Measurements from ENCODE around the gene EVA1C.

DNA sequence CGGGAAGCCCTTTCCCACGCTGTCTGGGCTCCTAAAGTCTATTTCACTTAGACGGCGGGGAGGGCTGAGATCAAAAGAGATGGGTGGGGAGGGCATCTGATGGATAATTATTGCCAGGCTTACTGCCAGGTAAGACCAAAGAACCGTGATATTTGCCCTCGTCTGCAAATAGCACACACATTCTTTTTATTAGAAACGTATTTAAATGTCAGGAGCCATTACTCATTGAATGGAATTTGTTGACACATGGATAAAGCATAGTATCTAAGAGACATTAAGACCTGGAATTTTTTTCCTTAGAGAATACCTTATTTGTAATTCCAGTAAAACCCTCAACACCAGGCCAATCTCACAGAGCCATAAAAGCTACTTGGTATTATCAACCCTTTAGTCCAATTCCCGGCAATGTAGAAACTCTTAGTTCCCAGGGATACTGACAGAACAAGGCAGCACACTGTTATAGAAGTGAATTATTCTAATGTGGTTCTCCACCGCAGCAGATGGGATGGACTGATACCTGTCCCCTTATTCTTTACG lies 30.3 kb upstream of the EVA1C start:
- TF ChIP-seq POLR2A (IDR thresholded peaks at IDR 0.05) (no peak), POLR2AphosphoS5 (IDR thresholded peaks at IDR 0.05) (peak; percentile 80)
- TF ChIP-seq, protein P1, sequence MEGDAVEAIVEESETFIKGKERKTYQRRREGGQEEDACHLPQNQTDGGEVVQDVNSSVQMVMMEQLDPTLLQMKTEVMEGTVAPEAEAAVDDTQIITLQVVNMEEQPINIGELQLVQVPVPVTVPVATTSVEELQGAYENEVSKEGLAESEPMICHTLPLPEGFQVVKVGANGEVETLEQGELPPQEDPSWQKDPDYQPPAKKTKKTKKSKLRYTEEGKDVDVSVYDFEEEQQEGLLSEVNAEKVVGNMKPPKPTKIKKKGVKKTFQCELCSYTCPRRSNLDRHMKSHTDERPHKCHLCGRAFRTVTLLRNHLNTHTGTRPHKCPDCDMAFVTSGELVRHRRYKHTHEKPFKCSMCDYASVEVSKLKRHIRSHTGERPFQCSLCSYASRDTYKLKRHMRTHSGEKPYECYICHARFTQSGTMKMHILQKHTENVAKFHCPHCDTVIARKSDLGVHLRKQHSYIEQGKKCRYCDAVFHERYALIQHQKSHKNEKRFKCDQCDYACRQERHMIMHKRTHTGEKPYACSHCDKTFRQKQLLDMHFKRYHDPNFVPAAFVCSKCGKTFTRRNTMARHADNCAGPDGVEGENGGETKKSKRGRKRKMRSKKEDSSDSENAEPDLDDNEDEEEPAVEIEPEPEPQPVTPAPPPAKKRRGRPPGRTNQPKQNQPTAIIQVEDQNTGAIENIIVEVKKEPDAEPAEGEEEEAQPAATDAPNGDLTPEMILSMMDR (IDR thresholded peaks at IDR 0.05), result no peak
